LNCaP clone FGC (cell line): ENCODE measurements around the gene MAP4K1.

Experiments used
- DNase-seq: peaks from one replicate; pipeline ENCODE4 v3.0.0-alpha.2; 2011; ENCODE audit warnings: low read depth
- H3K4me3 ChIP-seq: 2 replicates; pipeline ENCODE4 v1.5.1; 2011; ENCODE audit warnings: mild to moderate bottlenecking, low read depth, low read length, control low read depth
- TF ChIP-seq, protein P1 (sequence below): IDR thresholded peaks from 2 replicates; pipeline ENCODE4 v1.5.1; 2012; ENCODE audit warnings: mild to moderate bottlenecking; ENCODE audit not compliant: control insufficient read depth, insufficient read depth; ENCODE audit errors: extremely low read depth

The MAP4K1 gene

DNA sequence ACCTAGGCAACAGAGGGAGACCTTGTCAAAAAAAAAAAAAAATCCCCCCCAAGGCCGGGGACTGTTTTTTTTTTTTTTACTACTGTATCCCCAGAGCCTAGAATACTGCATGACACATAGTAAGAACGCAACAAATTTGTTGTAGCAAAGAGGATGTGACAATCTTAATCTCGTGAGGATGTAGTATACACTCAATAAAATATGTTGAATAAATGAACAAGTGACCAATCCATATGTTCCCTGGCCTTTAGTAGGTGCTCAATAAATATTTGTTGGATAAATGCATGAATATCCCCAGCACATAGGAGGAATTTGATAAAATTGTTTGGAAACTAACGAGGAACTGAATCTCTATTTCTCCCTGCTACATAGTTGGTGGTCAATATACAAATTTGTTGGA, 75.7 kb downstream of the MAP4K1 start:
- TF ChIP-seq, protein P1, sequence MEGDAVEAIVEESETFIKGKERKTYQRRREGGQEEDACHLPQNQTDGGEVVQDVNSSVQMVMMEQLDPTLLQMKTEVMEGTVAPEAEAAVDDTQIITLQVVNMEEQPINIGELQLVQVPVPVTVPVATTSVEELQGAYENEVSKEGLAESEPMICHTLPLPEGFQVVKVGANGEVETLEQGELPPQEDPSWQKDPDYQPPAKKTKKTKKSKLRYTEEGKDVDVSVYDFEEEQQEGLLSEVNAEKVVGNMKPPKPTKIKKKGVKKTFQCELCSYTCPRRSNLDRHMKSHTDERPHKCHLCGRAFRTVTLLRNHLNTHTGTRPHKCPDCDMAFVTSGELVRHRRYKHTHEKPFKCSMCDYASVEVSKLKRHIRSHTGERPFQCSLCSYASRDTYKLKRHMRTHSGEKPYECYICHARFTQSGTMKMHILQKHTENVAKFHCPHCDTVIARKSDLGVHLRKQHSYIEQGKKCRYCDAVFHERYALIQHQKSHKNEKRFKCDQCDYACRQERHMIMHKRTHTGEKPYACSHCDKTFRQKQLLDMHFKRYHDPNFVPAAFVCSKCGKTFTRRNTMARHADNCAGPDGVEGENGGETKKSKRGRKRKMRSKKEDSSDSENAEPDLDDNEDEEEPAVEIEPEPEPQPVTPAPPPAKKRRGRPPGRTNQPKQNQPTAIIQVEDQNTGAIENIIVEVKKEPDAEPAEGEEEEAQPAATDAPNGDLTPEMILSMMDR = no peak
- H3K4me3 ChIP-seq = no peak overlapping the region
- no peak for DNase-seq

DNA sequence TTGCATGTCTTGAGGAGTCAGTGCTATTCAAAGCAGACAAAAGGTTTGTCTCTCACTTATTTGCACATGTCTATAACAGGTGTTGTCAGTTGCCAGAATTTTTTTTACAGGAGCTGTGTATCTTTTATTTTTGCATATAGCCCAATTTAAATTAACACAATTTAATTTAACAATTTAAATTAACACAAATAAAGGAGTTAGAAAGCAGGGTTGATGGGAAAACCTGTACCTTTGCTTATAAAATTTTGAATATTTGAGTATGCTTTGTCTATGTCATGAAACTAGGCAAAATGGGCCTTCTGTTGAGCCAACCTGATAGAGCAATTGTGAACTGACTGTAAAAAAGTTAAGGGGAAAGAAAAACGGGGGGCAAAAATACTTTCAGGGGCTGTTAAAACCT, 78.0 kb downstream of the MAP4K1 start:
- TF ChIP-seq, protein P1 = no peak
- no peak overlapping the region for H3K4me3 ChIP-seq
- DNase-seq = no peak

DNA sequence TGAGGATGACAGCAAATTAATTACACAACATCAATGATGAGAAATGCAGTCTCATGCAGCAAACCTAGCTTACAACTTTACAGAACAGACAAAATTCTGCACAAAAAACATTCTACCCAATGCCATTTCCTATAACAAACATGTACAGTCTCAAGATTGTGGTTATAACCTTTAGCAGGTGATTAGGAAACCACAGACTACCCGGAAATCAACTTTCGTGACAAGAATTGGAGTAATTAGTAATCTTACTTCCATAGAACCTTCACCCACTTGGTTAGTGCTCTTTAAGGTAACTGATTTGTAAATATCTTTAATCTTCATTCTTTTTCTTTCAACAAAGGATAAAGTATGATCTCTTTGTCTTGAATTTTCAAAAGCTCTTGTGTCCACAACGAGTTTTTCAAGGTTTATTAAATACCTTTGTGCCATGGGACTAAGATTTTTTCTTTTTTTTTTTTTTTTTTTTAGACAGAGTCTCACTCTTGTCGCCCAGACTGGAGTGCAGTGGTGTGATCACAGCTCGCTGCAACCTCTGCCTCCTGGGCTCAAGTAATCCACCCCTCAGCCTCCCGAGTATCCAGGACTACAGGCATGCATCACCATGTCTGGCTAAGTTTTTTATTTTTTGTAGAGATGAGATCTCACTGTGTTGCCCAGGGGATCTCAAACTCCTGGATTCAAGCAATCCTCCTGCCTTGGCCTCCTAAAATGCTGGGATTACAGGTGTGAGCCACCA, 78.8 kb downstream of the MAP4K1 start:
- TF ChIP-seq, protein P1 = no peak
- DNase-seq = no peak
- no peak overlapping the region for H3K4me3 ChIP-seq

DNA sequence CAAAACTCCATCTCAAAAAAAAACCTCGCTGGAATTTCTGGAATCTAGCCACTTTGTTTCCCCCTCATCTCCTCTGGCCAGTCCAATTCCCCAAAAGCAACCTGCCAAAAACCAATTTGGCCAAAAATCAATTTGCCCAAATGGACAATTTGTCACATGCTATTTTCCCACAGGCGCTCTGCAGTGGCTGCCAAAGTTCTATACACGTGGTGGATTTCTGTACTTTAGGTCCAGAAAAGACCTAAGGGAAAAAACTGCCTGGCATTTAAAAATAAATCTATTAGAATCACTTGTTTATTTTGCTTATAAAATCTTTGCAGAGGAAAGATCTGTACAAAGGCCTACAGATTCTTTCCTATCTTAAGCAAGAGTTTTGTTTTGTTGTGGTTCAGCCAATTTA, 79.4 kb downstream of the MAP4K1 start:
- TF ChIP-seq, protein P1 = no peak
- H3K4me3 ChIP-seq = no peak overlapping the region
- DNase-seq = no peak
